ENCODE measurements around the gene A4GALT.

The A4GALT gene

DNA sequence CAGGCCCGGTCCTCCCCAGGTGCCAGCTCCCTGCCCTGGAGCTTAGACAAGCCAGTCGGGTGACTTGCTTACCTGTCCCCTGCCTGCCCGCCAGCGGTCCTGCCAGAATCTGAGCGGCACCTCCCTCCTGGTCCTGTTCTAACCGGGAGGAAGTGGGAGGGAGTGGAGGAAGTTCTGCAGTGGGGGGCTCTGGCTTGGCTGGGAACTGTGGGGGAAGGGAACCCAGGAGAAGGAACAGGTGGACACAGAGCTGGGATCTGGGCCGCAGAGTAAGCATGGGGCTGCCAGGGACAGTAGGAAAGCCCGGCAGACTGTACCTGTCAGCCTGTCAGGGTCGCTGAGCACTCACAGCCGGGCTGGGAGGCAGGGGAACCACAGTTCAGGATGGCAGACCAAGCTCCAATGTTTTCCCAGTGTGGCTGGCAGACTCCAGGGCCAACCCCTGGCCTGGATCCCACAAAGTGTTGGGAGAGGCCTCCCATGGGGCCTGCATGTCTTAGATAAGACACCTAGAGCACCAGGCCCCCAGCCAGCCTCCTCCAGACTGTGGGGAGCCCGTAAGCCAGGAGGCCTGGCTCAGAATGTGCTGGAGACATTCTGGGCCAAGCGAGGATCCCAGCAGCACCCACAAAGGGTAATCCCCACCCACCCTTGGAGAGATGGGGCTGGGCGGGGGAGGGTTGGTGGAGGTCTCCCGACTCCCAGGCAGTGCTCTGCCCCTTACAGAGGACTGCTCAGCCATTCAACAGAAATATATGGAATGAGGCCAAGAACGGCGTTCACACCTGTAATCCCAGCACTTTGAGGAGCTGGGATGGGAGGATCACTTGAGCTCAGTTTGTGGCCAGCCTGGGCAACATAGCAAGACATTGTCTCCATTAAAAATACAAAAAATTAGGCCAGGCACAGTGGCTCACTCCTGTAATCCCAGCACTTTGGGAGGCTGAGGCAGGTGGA lies 73.8 kb downstream of the A4GALT start:
- DNase-seq (no peak), ATAC-seq (no peak)
- Mint-ChIP-seq H3K27me3 (no peaks in the 10 kb centered on the region), H3K9me3 (no peaks in the 10 kb centered on the region), H3K4me3 (peak overlapping the region; percentile 100), H3K27ac (no peak overlapping the region), H3K36me3 (ENCODE audit: low read depth) (no peaks in the 10 kb centered on the region), H3K4me1 (peaks cover 43% of the 10 kb centered on the region)

DNA sequence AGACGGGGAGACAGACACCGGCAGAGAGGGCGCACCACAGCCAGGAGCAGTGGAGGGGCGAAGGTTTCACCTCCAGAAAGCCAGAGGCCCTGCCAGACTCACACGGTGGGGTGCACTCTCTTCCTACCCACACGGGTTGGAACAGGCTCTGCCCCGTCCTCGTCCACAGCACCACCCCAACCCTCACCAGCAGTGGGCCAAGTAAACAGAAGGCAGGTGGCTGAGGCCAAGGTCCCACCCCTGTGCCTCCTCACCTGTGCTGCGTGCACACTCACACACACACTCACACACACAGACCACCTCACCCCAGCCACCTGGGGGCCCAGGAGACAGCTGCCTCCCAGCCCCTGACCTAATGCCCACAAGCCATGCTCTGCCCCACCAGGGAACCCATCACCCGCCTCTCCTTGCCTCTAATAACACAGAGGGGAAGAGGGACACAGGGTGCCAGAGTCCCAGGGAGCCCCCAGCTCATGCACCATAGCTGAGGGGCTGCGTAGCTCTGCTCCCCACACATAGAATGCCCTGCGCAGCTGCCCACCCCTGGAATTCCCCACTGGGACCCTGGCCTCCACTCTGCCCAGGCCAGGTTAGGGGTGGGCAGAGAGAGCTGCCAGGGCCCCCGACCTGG lies 74.6 kb downstream of the A4GALT start:
- DNase-seq (no peak), ATAC-seq (no peak)
- H3K36me3 Mint-ChIP-seq (ENCODE audit: low read depth): no peaks in the 10 kb centered on the region
- no peak overlapping the region for H3K4me3 Mint-ChIP-seq
- H3K27me3 Mint-ChIP-seq: no peaks in the 10 kb centered on the region
- no peak overlapping the region for H3K27ac Mint-ChIP-seq
- no peaks in the 10 kb centered on the region for H3K9me3 Mint-ChIP-seq
- peaks cover 43% of the 10 kb centered on the region for H3K4me1 Mint-ChIP-seq

DNA sequence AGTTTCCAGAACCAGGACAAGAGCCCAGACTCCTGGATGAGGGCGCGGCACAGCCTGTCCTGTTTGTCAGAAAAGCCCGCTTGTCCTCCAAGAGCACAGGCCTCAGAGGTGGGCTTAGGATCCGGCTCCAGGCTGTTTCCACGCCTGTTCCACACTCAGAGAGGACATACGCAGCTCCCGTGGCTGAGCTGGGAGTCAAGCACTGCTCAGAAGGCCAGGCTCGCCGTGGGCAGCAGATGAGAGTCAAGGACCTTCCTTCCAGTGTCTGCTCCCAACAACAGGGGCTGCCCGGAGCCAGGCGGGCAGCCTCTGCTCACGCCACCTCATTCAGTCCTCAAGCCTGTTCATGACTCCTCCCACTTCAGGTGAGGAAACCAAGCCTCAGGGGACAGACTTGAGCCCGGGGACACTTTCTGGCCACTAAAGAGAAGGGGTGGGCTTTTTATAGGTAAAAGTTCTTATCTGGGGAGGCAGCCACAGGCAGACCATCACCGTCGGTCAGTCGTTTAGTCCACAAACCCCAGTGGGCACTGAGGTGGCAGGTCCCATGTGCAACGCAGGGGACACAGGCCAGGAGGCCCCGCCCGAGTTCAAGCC lies 75.2 kb downstream of the A4GALT start:
- ATAC-seq (no peak), DNase-seq (no peak)
- no peaks in the 10 kb centered on the region for H3K9me3 Mint-ChIP-seq
- no peaks in the 10 kb centered on the region for H3K27me3 Mint-ChIP-seq
- peaks cover 45% of the 10 kb centered on the region for H3K4me1 Mint-ChIP-seq
- H3K36me3 Mint-ChIP-seq (ENCODE audit: low read depth): no peaks in the 10 kb centered on the region
- H3K27ac Mint-ChIP-seq: no peak overlapping the region
- H3K4me3 Mint-ChIP-seq: no peak overlapping the region

DNA sequence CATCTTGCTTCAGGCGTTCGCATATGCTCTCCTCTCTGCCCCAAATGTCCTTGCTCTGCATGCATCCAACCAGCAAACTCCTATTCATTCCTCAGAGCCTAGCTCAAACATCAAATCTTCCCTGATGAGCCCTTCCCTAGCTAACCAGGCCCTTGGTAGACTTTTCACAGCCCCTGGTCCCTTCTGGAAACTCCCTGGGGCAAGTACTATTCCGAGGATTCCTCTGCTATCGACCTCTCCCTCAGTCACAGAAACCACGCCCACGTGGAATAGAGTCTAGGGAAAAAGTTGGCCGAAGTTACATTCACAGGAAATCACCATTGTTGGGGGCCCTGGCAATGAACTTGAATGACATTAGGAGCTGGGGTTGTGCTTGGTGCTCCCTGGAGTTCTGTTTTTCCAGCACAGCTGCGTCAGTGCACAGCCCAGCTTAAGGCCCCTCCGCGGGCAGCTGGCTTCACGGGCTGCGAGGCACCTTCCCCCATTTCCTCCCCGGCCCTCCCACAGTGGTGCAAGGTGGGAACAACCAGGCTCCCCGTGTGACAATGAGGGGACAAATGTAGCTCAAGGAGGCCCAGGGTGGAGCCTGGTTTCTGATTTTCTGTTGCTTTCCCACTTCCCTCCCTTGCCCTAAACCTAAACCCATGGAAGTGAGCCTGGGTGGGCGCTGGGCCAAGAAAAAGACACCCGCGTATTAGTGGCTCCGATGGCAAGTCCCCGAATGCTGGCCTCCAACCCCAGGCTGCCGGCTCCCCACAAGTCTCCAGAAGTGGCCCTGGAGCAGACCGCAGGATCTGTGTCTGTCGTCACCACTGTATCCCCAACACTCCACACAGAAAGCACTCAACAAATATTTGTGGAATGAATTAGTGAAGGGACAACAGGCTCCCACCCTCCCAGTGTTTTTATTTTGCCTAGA lies 76.0 kb downstream of the A4GALT start:
- no peaks in the 10 kb centered on the region for H3K27me3 Mint-ChIP-seq
- peaks cover 45% of the 10 kb centered on the region for H3K4me1 Mint-ChIP-seq
- DNase-seq (no peak), ATAC-seq (no peak)
- H3K4me3 Mint-ChIP-seq: no peak overlapping the region
- H3K27ac Mint-ChIP-seq: peak overlapping the region; percentile 58
- H3K36me3 Mint-ChIP-seq (ENCODE audit: low read depth): no peaks in the 10 kb centered on the region
- H3K9me3 Mint-ChIP-seq: no peaks in the 10 kb centered on the region

DNA sequence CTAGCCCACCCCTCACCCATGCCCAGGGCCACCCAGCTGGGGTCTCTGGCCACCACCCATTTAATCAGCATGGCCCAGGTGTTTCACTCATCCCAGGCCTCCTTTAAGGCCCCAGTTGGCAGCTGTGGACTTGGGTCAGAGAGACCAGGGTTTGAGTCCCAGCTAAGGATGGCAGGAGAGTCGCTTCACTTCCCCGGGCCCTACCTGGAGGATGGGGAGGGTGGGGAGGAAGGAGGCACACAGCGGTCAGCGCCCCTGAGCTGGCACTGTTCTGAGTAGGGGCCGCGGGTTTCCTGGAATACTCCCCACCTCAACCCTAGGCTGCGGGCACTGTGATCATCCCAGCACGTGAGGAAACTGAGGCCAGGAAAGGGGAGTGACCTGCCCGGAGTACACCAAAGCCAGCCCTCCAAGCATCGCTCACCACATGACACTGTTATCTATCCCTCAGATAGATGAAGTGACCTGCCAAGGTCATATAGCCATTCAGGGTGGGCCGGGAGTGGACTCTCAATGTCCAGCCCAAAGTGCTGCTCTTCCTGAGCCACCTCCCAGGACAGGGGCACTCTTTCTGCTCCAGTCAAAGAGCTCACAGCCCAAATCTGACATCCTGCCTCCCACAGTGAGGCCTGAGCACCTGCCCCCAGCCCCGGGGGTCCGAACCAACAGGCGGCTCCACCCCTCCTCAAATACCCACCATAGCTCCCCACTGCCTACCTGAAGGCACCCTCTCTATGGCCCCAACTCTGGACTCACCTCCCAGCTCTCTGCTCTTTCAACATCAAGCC lies 76.8 kb downstream of the A4GALT start:
- Mint-ChIP-seq H3K4me1 (peaks cover 45% of the 10 kb centered on the region), H3K27ac (peak overlapping the region; percentile 58), H3K36me3 (ENCODE audit: low read depth) (no peaks in the 10 kb centered on the region), H3K4me3 (no peak overlapping the region), H3K27me3 (no peaks in the 10 kb centered on the region), H3K9me3 (no peaks in the 10 kb centered on the region)
- ATAC-seq: no peak
- DNase-seq: no peak

DNA sequence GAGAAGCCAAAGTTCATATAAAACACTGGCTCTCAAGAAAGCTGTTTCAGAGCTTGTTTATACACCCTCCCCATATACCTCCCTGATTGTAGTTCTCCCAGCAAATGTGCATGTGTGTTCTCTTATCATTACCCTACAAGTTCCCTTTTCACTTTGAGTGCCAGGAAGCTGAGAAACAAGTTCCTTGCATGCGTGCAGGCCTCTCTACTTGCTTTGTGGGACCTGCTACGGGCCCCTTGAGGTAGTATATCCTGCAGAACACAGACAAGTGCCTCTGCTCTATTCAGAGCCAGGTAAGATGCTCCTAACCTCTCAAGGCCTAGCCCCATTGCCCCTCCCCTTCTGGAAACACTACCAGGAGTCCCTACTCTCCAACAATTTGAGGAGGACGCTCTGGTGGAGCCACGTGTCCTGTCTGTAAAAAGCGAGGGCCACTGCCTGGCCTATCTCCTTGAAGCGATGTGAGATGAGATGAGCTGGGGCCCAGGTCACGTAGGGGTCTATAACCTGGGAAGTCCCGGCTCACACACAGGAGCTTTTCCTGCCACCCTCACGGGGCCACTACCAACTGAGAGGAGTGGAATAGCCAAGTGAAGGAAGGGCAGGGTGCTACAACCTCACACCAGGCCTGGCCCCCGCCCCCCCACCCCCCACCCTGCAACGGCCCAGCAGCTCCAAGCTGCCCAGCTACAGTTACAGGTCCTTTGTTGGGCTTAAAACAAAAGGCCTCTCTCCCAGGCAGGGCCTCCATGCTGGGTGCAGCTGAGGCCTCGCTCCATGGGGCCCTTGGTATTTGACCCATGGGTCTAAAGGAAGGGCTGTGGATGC lies 77.7 kb downstream of the A4GALT start:
- no peaks in the 10 kb centered on the region for H3K36me3 Mint-ChIP-seq (ENCODE audit: low read depth)
- no peaks in the 10 kb centered on the region for H3K27me3 Mint-ChIP-seq
- no peak overlapping the region for H3K4me3 Mint-ChIP-seq
- no peak for DNase-seq
- H3K27ac Mint-ChIP-seq: no peak overlapping the region
- no peak for ATAC-seq
- peaks cover 39% of the 10 kb centered on the region for H3K4me1 Mint-ChIP-seq
- H3K9me3 Mint-ChIP-seq: no peaks in the 10 kb centered on the region

All from activated naive CD8-positive, alpha-beta T cell treated with anti-CD3 and anti-CD28 coated beads, Interleukin-2, amount 50 U/mL, for 24 hours (primary cell).